H1 (cell line): ENCODE data around the gene COL2A1. TPM values are rescaled to one million over a fixed set of nuclear protein-coding genes. Genes with fewer than 3 reads are reported as not detected.

Source experiments
- CTCF ChIA-PET: fragments of 300-600 bp; sonication (Branson Sonifier 250); formaldehyde crosslinking; loops from one replicate; lab custom pipeline; 2021; ENCODE audit not compliant: partially characterized antibody; lab: Charles Lee
- POLR2A ChIA-PET: fragments of 300-600 bp; sonication (Branson Sonifier 250); formaldehyde crosslinking; loops from one replicate; lab custom pipeline; 2021; ENCODE audit warnings: inconsistent platforms; ENCODE audit not compliant: partially characterized antibody; lab: Charles Lee
- DNase-seq, 2 experiments: peaks; one replicate each; pipeline versions ENCODE4 v3.0.0 to v3.0.0-alpha.2; 2010 to 2022; ENCODE audit warnings: low spot score in 2 of 2, low read depth in 1 of 2, mixed read lengths in 1 of 2
- FAIRE-seq: peaks from 2 replicates; lab custom pipeline; 2011; peaks lifted over from hg19 to GRCh38; lab: Jason Lieb, UNC
- H2AFZ ChIP-seq: 2 replicates; pipeline ENCODE4 v1.8.1; 2012; ENCODE audit warnings: low read length, inconsistent platforms
- H2AK5ac ChIP-seq: 2 replicates; pipeline ENCODE4 v1.6.1; 2013; ENCODE audit warnings: low read depth, low read length
- H2BK120ac ChIP-seq: replicated peaks from 2 replicates; pipeline ENCODE3; 2013; ENCODE audit warnings: low read depth, low read length, inconsistent platforms
- H2BK12ac ChIP-seq: 2 replicates; pipeline ENCODE4 v1.6.1; 2013; ENCODE audit warnings: low read depth, low read length
- H2BK15ac ChIP-seq: 2 replicates; pipeline ENCODE4 v1.6.1; 2013; ENCODE audit warnings: low read length
- H2BK20ac ChIP-seq: 2 replicates; pipeline ENCODE4 v1.6.1; 2013; ENCODE audit warnings: low read length
- H2BK5ac ChIP-seq: 2 replicates; pipeline ENCODE4 v1.6.1; 2013; ENCODE audit warnings: low read depth, low read length
- H3K14ac ChIP-seq: 2 replicates; pipeline ENCODE4 v1.6.1; 2013; ENCODE audit warnings: inconsistent platforms; ENCODE audit not compliant: insufficient read length
- H3K18ac ChIP-seq: 2 replicates; pipeline ENCODE4 v1.6.1; 2013; ENCODE audit warnings: low read length; ENCODE audit errors: extremely low read depth
- H3K23ac ChIP-seq: 2 replicates; pipeline ENCODE4 v1.6.1; 2013; ENCODE audit warnings: inconsistent platforms; ENCODE audit not compliant: insufficient read length
- H3K23me2 ChIP-seq: 2 replicates; pipeline ENCODE4 v1.6.1; 2013; ENCODE audit warnings: low read depth, low read length
- H3K27ac ChIP-seq: 2 replicates; pipeline ENCODE4 v1.6.1; 2011; ENCODE audit warnings: low read depth, low read length, inconsistent platforms
- H3K27me3 ChIP-seq, 4 experiments: replicated peaks in 1 of 4; 1 replicate in 1 of 4; 2 replicates in 3 of 4; pipeline versions ENCODE4 v1.6.1 to v1.8.1; 2011 to 2013; ENCODE audit warnings: low read length in 3 of 4, mild to moderate bottlenecking in 3 of 4, inconsistent platforms in 2 of 4, mixed read lengths in 2 of 4, moderate library complexity in 1 of 4; ENCODE audit not compliant: control insufficient read depth in 3 of 4, insufficient read depth in 3 of 4; ENCODE audit errors: extremely low read depth in 1 of 4
- H3K36me3 ChIP-seq, 4 experiments: 2 replicates each; pipeline versions ENCODE4 v1.6.1 to v1.8.1; 2011 to 2013; ENCODE audit warnings: mild to moderate bottlenecking in 4 of 4, low read length in 3 of 4, moderate library complexity in 2 of 4, control low read depth in 1 of 4, inconsistent platforms in 1 of 4; ENCODE audit not compliant: insufficient read depth in 4 of 4, control insufficient read depth in 2 of 4
- H3K4ac ChIP-seq: replicated peaks from 2 replicates; pipeline ENCODE3; 2013; ENCODE audit warnings: low read length, low read depth, mixed read lengths, inconsistent platforms; ENCODE audit not compliant: insufficient read length
- H3K4me1 ChIP-seq, 4 experiments: replicated peaks in 1 of 4; 1 replicate in 1 of 4; 2 replicates in 3 of 4; pipeline versions ENCODE4 v1.6.1 to v1.8.1; 2011 to 2013; ENCODE audit warnings: low read length in 3 of 4, inconsistent platforms in 2 of 4, mixed read lengths in 1 of 4; ENCODE audit not compliant: insufficient read depth in 4 of 4, control insufficient read depth in 3 of 4
- H3K4me2 ChIP-seq, 2 experiments: 2 replicates each; pipeline versions ENCODE4 v1.6.1 to v1.8.1; 2011 to 2013; ENCODE audit warnings: low read depth in 2 of 2, low read length in 2 of 2, control low read depth in 1 of 2, inconsistent platforms in 1 of 2, mild to moderate bottlenecking in 1 of 2; ENCODE audit not compliant: insufficient read depth in 1 of 2
- H3K4me3 ChIP-seq, 4 experiments: fragments of 200-600, 300-600 bp in 1 of 4; sonication (generic), shearing (Covaris generic), sonication (Bioruptor Twin) in 1 of 4; 2 replicates each; pipeline versions ENCODE4 v1.5.1 to v1.8.1; 2011 to 2016; ENCODE audit warnings: low read length in 4 of 4, low read depth in 3 of 4, control low read depth in 2 of 4, inconsistent platforms in 2 of 4, mild to moderate bottlenecking in 2 of 4, mixed read lengths in 1 of 4, moderate library complexity in 1 of 4; ENCODE audit not compliant: insufficient read depth in 2 of 4; ENCODE audit errors: extremely low read depth in 1 of 4
- H3K56ac ChIP-seq: replicated peaks from 2 replicates; pipeline ENCODE3; 2013; ENCODE audit warnings: low read depth, mild to moderate bottlenecking, mixed read lengths, low read length, inconsistent platforms; ENCODE audit not compliant: insufficient read length
- H3K79me1 ChIP-seq: 2 replicates; pipeline ENCODE4 v1.6.1; 2013; ENCODE audit warnings: low read depth, low read length, control low read depth
- H3K79me2 ChIP-seq, 2 experiments: 2 replicates each; pipeline versions ENCODE4 v1.6.1 to v1.8.1; 2012 to 2013; ENCODE audit warnings: low read length in 2 of 2, mild to moderate bottlenecking in 2 of 2, inconsistent platforms in 1 of 2; ENCODE audit not compliant: insufficient read depth in 2 of 2, control insufficient read depth in 1 of 2
- H3K9ac ChIP-seq, 4 experiments: replicated peaks in 1 of 4; 1 replicate in 1 of 4; 2 replicates in 3 of 4; pipeline versions ENCODE4 v1.6.1 to v1.8.1; 2011 to 2013; ENCODE audit warnings: low read depth in 3 of 4, low read length in 3 of 4, control low read depth in 2 of 4, mild to moderate bottlenecking in 2 of 4, moderate library complexity in 2 of 4, inconsistent platforms in 1 of 4; ENCODE audit errors: extremely low read depth in 1 of 4
- H3K9me3 ChIP-seq, 2 experiments: 2 replicates each; pipeline versions ENCODE4 v1.6.1 to v1.8.1; 2012 to 2013; ENCODE audit warnings: mild to moderate bottlenecking in 2 of 2, moderate library complexity in 2 of 2, control low read depth in 1 of 2, inconsistent platforms in 1 of 2, low read depth in 1 of 2, low read length in 1 of 2, mixed read lengths in 1 of 2; ENCODE audit not compliant: insufficient read depth in 2 of 2
- H4K20me1 ChIP-seq, 2 experiments: replicated peaks in 1 of 2; 2 replicates each; pipeline versions ENCODE3 to v1.8.1; 2011 to 2013; ENCODE audit warnings: inconsistent platforms in 2 of 2, low read length in 2 of 2, mild to moderate bottlenecking in 1 of 2; ENCODE audit not compliant: insufficient read depth in 2 of 2, control insufficient read depth in 1 of 2
- H4K5ac ChIP-seq: 2 replicates; pipeline ENCODE4 v1.6.1; 2013; ENCODE audit warnings: low read length, low read depth, mixed read lengths, inconsistent platforms; ENCODE audit not compliant: insufficient read length
- H4K8ac ChIP-seq: 2 replicates; pipeline ENCODE4 v1.8.0; 2013; ENCODE audit warnings: mild to moderate bottlenecking, moderate library complexity, low read length, inconsistent platforms; ENCODE audit not compliant: insufficient read depth; ENCODE audit errors: extremely low read depth
- H4K91ac ChIP-seq: replicated peaks from 2 replicates; pipeline ENCODE3; 2013; ENCODE audit warnings: low read length, mixed read lengths, inconsistent platforms; ENCODE audit not compliant: insufficient read length
- BRCA1 ChIP-seq: IDR thresholded peaks from 2 replicates; pipeline ENCODE4 v1.6.1; 2012; ENCODE audit warnings: low read depth, low read length, improper control_type of control experiment
- CHD2 ChIP-seq: IDR thresholded peaks from 2 replicates; pipeline ENCODE4 v1.6.1; 2012; ENCODE audit warnings: low read length, improper control_type of control experiment
- EGR1 ChIP-seq: IDR thresholded peaks from 2 replicates; pipeline ENCODE4 v1.6.1; 2011; ENCODE audit warnings: low read depth, low read length, borderline replicate concordance
- EP300 ChIP-seq, 2 experiments: IDR thresholded peaks; 1 replicate in 1 of 2; 2 replicates in 1 of 2; pipeline ENCODE4 v1.6.1; 2011 to 2012; ENCODE audit warnings: low read depth in 2 of 2, low read length in 2 of 2, mild to moderate bottlenecking in 2 of 2, borderline replicate concordance in 1 of 2, inconsistent platforms in 1 of 2, moderate library complexity in 1 of 2
- HDAC6 ChIP-seq: IDR thresholded peaks from one replicate; pipeline ENCODE4 v1.7.1; 2012; ENCODE audit warnings: low read depth, mild to moderate bottlenecking, inconsistent platforms, low read length, moderate library complexity
- KDM5A ChIP-seq: fragments of 200-600 bp; IDR thresholded peaks from 2 replicates; pipeline ENCODE4 v1.7.1; 2012; ENCODE audit warnings: mild to moderate bottlenecking, low read length, inconsistent platforms, mixed read lengths
- PHF8 ChIP-seq: fragments of 200-600 bp; sonication (generic); conservative IDR thresholded peaks from 2 replicates; pipeline ENCODE4 v1.7.1; 2012; ENCODE audit warnings: low read depth, mild to moderate bottlenecking, inconsistent platforms, low read length, moderate library complexity
- TAF1 ChIP-seq: IDR thresholded peaks from 2 replicates; pipeline ENCODE4 v1.6.1; 2011; ENCODE audit warnings: mild to moderate bottlenecking, low read depth, low read length
- TCF12 ChIP-seq: IDR thresholded peaks from 2 replicates; pipeline ENCODE4 v1.6.1; 2011; ENCODE audit warnings: low read depth, mild to moderate bottlenecking, low read length
- TEAD4 ChIP-seq: IDR thresholded peaks from 2 replicates; pipeline ENCODE4 v1.6.1; 2012; ENCODE audit warnings: low read depth, low read length, inconsistent platforms, mixed read lengths
- WGBS, 2 experiments: shearing (Covaris generic) in 1 of 2; methylation state at CpG; one replicate each; pipeline versions ENCODE4 v1.1.6 to v1.1.7; 2013 to 2015; ENCODE audit warnings: low lambda C conversion rate in 2 of 2, mixed read lengths in 2 of 2, inconsistent platforms in 1 of 2, low coverage in 1 of 2, missing lambda C conversion rate in 1 of 2; ENCODE audit not compliant: insufficient replicate concordance in 2 of 2, insufficient coverage in 1 of 2, insufficient read length in 1 of 2; ENCODE audit errors: extremely low coverage in 1 of 2, missing lambda C conversion rate in 1 of 2; 5-methylcytosine and 5-hydroxymethylcytosine counted together
- polyA plus RNA-seq, 7 experiments: library from polyadenylated mRNA; depleted of rRNA in 3 of 7; stranded (reverse) in 5 of 7; unstranded in 2 of 7; fragments of >200 nt in 5 of 7; fragments of 200-250 nt in 2 of 7; gene quantifications; 1 replicate in 5 of 7; 2 replicates in 1 of 7; 4 replicates in 1 of 7; pipeline versions ENCODE4 v1.2.1 to v1.2.3, GENCODE V29; 2011 to 2013; ENCODE audit warnings: missing spikeins in 2 of 7, mixed read lengths in 2 of 7
- total RNA-seq: library from RNA; stranded (reverse); fragmentation: NEBNext Ultra II Directional; extraction: Animal tissue kit (Norgen Biotek cat#: 25700); gene quantifications from 2 replicates; pipeline ENCODE4 v1.2.1, GENCODE V29; 2021

The COL2A1 gene
- total and polyA plus RNA-seq, 2 of the 8 experiments (the other 6 are each of a cell fraction or from before 2014, with no cell fraction given), result 4.2 to 14.6 TPM

GRCh38 chr12:48044396-48044795 is 40.1 kb upstream of the COL2A1 start:
- no peak overlapping the region for H2AFZ ChIP-seq
- no peaks in the 10 kb centered on the region for H3K9me3 ChIP-seq
- H3K14ac ChIP-seq, result no peak overlapping the region
- POLR2A ChIA-PET, result interaction anchor here (0.9 kb wide), 1 partner anchor 62 kb away, joined by 3 read pairs; no protein-coding TSS in a partner anchor
- no peaks in the 10 kb centered on the region; a peak in 2 of 7 replicates for H3K27me3 ChIP-seq
- no peaks in the 10 kb centered on the region for H3K79me2 ChIP-seq
- no peak overlapping the region for H2BK12ac ChIP-seq
- 96% methylated on average over 7 of the region's 7 CpGs; no CpG with 5 or more reads in 1 of the 2 experiments for WGBS, 2 experiments
- H3K23me2 ChIP-seq, result no peaks in the 10 kb centered on the region
- H3K4me1 ChIP-seq, result no peaks in the 10 kb centered on the region
- no peak overlapping the region for H2BK5ac ChIP-seq
- no peak overlapping the region for H3K27ac ChIP-seq
- H3K36me3 ChIP-seq, result peaks cover 14 to 44% (median 24%) of the 10 kb centered on the region in 4 experiments
- no peak overlapping the region for H2BK15ac ChIP-seq
- no peak overlapping the region for H3K23ac ChIP-seq
- H3K18ac ChIP-seq, result no peak overlapping the region
- DNase-seq, result no peak
- no peak overlapping the region for H3K56ac ChIP-seq
- H3K79me1 ChIP-seq, result no peaks in the 10 kb centered on the region
- TF ChIP-seq BRCA1 (no peak), HDAC6 (no peak), CHD2 (no peak), EP300 (IDR thresholded peaks at IDR 0.05; ENCODE audit: borderline replicate concordance in 1 of 2, low read depth in 2 of 2, low read length in 2 of 2) (no peak), TEAD4 (no peak), PHF8 (no peak), TAF1 (no peak), EGR1 (no peak), TCF12 (no peak), KDM5A (no peak)
- H4K5ac ChIP-seq, result no peak overlapping the region
- H4K91ac ChIP-seq, result no peak overlapping the region
- H3K4me3 ChIP-seq, result no peak overlapping the region
- no peaks in the 10 kb centered on the region for H4K20me1 ChIP-seq
- no peak overlapping the region for H4K8ac ChIP-seq
- no peak for FAIRE-seq
- CTCF ChIA-PET, result interaction anchor here (0.5 to 1.2 kb wide), 3 partner anchors 13 to 267 kb away, joined by 3 to 4 read pairs (median 3); no protein-coding TSS in a partner anchor
- no peak overlapping the region for H3K4me2 ChIP-seq
- no peak overlapping the region for H3K9ac ChIP-seq
- no peak overlapping the region for H3K4ac ChIP-seq
- H2AK5ac ChIP-seq, result no peak overlapping the region
- no peak overlapping the region for H2BK120ac ChIP-seq
- H2BK20ac ChIP-seq, result no peak overlapping the region
